ENCODE measurements around the gene EPHA6. TPM values are rescaled to one million over a fixed set of nuclear protein-coding genes. Genes with fewer than 3 reads are reported as not detected.
A peak's percentile ranks its signal among the peaks of the same experiment; 100 is the strongest.

The EPHA6 gene
- total RNA-seq, 1 donor from 2014 or later, result 1.1 TPM

DNA sequence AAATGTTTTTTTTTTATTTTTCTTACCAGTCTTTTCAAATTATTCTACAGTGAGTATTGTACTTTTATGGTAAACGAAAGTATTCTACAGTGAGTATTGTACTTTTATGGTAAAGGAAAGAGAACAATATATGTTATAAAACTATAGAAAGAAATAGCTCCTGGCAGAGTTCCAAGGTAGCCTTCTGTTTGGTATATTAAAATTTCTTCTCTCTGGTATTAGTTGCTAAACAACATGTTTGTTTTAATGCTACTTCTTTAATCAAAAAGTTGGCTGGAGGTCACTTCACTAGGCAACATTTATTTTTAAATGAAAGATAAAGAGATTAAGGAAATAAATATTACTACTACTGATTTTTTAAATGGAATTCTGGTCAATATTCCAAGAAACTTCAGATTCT lies 841.6 kb downstream of the EPHA6 start:
- no peak for DNase-seq

DNA sequence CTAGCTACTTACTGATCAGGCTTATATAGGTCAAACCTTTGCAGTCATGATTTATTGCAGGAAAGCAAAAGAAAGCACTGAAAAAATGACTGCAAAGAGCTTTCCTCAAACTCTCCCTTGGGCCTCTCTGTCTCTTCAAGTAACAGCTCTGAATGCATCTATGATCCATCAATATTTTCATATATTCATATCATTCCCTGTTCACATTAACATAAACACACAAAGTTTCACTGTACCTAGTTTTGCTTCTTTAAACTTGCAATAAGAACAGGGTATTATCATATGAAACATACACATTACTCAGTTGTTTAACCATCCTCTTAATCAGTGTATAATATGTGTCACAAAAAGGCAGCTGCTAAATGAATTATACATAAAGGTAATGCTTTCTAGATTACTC lies 842.2 kb downstream of the EPHA6 start:
- DNase-seq, result no peak

DNA sequence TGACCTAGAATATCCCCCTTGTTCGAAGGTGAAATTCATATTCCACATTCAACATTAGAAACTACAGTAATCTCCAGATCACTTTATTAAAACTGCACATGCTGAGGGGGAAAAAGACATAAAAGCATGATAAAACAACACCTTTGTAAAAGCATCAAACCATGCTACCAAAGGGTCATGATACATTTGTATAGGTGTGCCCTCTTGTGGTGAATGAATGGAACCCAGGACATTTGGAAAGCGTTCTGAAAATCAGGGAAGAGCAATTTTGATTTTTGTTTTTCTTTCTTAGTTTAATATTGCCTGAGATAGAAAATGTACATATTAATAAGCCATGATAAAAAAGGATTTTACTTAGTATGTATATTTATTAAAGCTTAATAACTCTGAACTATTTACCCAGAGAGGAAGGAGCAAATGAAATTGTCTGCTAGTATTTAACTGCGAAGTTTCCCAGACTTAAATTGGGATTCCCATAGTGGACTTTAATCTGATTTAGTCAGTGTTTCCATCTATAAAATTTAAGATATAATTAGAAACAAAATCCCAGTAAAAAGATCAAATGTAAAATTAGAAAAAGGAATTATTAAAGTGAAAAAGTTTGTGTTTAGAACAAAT lies 844.4 kb downstream of the EPHA6 start:
- peak; percentile 46 for DNase-seq

DNA sequence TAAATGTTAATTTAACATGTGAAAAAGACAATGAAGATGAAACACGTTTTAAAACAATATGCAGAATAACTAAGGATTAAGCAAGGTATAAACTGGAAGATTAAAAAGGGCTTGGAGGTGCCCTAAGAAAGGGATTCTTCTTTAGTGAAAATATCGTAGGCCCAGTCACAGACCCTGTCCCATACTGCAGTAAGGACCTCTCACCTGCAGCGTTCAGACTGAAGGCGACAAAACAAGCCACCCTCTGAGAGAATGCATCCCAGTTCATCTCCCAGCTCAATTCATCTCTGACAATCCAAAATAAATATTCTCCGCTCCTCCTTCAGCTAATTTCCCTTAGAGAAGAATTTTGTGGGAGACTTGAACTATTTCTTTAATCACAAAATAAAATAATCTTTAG lies 847.9 kb downstream of the EPHA6 start:
- DNase-seq, result no peak

DNA sequence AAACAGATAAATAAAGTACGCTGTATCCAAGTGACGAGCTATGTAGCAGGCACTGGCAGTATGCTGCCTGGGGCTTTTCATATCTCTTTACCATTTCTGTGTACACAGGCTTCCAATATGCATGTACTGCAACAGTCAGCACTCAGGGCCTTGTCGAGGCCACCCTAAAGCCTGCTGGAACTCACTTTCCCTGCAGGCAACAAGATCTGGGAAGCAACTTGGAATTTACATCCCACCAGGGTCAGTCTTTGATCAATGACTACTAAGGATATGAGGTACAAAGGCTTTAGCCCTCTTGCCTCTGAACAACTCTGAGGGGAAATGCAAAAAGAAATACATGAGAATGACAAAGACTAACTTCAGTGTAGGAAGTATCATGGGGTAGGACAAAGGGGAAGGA lies 848.4 kb downstream of the EPHA6 start:
- DNase-seq, result no peak

DNA sequence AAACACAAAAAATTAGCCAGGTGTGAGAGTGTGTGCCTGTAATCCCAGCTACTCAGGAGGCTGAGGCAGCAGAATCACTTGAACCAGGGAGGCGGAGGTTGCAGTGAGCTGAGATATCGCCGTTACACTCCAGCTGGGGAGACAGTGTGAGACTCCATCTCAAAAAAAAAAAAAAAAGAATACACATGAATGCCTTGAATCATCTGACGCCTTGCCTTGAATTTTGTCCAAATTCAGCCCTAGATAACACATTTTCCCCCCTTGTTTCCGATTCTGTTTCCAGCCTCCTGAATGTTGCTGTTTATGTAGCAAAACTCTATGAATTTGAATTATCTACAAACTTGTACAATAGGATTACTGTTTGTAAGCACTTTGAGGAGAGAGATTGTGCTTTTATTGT lies 851.5 kb downstream of the EPHA6 start:
- DNase-seq, result no peak

DNA sequence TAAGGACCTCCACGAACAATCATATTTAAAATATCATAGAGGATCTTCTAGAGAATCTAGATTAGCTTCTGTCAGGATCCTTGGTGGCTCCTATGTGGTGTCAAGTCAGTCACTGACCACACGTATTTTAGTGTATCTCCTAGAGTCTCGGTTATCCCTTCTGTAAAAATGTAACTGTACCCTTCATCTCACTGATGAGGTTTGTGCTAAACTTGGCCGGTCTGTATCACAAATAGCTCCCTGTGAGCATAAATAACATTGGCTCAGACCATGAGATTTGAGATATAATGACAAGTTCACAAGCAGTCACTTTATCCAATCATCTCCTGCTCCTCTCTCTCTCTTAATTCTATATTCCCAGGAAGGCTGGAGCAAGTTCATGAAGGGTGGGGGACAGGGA lies 856.6 kb downstream of the EPHA6 start:
- DNase-seq, result no peak

DNA sequence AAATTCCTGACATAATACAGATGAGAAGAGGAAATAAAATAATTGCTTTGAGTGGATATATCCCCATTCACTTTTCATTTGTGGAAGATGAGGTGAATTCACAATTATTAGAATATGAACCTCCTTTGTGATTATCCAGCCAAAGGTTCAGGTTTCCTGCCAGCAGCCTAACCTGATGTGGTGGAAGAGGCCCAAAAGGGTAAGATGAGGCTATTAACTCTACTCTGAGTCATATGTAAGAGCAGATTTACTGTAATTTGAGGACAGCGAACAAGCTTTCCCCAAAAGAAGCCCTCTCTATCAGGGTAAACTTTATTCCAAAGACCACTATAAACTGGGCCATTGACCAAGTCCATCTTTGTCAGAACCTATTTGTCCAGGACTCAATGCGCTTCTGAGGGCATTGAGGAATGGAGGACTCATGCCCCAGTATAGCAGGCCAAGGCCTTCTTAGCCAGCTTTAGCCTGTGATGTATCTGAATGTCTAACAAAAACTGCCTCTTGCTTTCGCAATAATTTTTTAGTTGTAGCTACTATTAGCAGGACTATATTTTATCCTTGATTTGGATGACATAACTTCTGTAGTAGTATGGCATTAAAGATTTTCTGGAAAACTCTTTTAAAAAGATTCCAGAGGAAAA lies 859.1 kb downstream of the EPHA6 start:
- DNase-seq, result no peak

DNA sequence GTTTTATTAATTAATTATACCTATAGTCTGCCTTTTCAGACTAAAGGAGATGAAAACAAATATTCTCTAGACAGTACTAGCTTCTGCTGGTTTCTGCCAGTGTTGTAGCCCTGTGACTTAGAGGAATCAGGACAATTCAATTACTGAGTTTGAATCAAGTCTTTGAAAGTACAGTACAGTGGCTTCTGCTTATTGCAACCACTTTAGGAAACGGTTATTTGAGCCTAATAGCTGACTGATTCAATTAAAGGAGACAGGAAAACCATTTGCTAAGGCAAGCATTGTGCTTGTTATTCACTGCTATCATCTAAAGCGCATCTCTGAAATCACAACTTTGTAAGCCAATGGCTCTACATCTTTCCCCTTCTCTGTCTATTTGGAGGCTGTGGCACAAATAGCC lies 860.1 kb downstream of the EPHA6 start:
- no peak for DNase-seq

DNA sequence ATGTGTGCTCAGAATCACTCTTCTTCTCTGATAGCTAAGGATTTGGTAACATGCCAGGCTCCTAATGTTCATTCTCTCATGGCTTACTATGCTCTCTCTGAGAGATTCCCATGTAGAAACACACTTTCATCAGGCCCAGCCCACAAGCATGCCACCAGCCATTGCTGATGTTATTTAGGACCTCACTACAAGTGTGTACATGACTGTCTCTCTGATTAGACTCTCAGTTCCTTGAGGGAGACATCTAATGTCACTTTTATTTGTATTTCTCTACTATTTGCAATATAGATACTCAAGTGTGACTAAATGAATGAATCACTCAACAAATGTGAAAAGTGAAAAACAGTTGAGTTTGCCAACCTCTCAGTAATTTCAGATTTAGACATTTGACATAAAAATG lies 865.8 kb downstream of the EPHA6 start:
- peak; percentile 17 for DNase-seq

DNA sequence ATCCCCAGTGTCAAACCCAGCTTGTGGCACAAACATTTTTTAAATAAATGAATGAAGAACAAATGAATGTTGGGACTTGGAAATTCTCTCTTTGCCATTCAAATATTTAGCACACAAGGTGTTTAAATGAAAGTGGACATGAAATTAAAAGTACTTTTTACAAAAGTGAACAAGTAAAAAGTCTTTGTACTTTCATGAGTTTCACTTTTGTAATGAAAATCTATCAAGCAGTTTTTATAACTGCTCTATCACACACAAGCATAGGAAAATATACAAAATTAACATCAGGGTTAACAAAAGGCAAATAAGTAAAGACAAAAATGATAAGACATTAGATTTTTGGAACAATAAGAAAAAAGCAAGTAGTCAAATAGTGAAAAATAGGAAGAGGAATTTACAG lies 866.3 kb downstream of the EPHA6 start:
- no peak for DNase-seq

DNA sequence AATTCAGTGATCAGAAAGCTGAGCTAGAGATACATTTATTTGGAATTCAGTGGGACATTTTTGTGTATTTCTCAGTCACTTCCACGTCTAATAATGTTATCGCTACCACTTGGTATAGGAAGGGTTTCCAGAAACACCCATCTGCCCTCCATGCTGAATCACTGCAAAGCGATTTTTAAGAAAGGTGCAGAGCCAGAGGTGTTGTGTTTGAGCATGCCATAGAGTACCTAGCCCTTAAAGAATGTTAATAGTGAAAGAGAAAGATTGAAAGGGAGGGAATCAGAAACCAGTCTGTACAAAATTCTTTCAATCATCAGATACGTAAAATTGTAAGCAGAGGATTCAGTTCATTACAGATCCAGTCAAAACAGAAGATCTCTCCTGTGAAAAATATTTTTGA lies 870.1 kb downstream of the EPHA6 start:
- no peak for DNase-seq

DNA sequence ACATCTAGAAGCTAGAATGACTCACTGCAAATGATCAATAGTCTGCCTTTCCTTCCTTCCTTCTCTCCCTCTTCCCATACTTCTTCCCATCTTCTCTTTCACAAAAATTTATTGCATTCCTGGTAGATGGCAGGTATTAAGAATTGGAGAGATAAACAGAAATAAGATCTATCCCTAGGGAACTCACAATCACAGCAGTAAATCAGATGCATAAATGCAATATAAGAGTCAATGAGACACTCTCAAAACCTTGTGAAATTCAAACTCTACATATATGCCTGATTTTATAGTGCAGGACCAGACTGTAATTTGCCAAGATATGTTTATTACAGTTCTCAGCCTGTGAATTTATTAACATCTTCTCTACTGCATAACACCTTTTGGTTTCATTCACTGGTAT lies 871.9 kb downstream of the EPHA6 start:
- DNase-seq, result no peak

DNA sequence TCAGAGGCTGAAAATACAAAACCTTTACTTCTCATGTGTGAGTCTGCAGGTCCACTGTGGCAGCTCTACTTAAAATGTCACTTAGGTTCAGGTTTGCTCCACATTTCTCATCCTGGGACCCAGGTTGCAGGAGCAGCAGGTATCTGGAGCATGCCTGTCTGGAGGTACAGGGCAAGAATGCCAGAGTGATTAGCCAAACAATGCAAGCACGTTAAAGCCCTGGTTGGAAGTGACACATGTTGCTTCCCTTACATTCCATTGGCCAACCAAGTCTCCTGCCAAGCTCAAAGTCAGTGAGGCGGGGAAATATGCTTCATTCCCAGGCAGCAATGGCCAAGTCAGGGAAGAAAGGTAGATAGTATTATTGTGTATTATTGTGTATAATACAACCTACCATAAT lies 873.3 kb downstream of the EPHA6 start:
- DNase-seq, result no peak

DNA sequence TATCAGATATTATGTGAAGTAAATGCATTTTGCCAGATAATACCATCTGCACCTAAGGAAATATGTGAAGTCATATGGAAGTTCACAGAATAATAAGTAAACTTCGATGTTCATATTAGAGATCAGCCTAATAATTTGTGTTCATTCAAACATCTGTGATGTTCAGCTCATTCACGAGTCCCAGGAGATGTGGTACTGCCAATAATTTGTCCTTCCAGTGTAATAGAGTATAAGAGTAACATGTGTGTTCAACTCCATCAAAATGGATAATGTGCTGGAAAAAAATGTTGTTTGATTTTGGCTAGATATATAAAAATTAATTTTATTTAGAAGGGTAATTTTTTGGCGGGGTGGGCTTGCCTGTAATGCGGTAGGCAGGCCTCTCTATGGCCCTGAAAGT lies 874.7 kb downstream of the EPHA6 start:
- no peak for DNase-seq

DNA sequence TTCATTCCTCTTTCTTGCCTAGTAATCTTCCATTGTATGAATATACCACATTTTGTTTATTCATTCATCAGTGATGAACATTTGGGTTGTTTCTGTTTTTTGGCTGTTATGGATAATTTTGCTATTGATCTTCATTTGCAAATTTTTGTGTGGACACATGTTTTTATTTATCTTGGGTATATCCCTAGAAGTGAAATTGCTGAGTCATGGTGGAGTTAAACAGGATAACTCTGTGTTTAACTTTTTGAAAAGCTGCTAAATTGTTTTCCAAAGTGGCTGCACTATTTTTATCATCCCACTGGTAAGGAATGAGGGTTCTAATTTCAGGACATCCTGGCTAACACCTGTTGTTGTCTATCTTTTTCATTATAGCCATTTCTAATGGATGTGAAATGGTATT lies 875.6 kb downstream of the EPHA6 start:
- peak; percentile 7 for DNase-seq

DNA sequence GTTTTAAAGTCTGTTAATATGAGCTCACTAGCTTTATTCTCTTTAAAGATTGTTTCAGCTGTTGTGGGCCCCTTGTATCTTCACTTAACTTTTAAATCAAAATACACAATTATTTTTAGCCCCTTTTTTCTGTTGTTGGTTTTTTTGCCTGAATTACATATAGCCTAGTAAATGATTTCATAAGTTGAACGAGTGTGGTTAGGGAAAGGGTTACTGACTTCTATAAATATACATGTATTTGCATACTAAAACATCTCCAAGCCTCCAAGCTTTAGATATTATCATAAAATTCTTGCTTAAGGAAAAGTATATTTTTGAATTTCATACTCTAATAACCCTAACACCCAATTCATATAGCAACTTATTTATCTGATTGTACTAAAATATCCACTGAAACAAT lies 877.0 kb downstream of the EPHA6 start:
- no peak for DNase-seq

DNA sequence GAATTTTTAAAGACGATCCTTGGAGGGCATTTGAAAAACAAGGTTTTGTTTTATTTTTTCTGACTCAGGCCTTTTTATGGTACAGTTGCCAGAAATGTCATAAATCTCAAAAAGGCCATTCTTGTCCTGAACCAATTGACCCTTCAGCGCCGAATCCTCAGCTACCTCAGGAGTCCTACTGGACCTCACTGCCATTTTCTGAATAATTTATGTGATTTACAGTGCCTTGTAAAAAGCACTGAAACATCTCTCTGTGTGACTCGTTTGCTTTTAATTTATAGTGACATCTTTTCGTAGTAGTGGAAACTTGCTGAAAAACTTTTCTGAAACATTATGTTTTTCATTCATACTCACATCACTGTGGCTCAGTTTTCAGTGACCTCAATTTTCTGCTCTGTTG lies 878.0 kb downstream of the EPHA6 start:
- no peak for DNase-seq

DNA sequence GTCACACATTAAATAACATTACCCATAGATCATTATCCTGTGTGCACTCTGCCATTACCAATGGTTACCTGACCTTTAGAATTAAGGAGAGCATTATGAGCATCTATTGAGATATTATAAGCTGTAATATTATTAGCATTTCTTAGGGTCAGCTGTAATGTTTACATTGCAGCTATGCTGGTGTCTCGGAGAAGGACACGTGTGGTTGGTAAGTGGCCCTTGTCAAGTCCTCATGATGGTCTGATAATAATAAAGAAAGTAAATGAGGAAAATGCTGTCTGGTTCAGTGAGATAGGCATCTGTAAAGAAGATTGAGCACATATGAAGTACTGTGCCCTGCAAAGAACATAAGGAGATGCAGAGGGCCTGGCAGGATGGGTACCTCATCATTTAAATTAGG lies 878.4 kb downstream of the EPHA6 start:
- no peak for DNase-seq

DNA sequence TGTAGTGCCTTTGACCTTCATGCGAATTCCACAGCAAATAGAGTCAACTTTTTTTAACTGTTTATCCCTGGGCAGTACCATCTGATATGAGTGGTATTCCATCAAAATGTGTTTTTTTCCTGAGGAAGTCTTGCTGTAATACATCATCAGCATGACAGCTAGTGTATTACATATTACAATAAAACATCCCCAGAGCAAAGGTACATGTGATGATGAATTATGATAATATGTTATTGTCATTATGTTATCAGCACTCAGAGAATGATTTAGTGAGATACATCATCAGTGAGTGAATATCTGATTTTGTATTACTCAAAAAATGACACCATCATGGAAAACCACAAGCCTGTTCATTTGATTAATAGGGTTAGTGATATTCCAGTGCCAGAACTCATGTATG lies 880.5 kb downstream of the EPHA6 start:
- no peak for DNase-seq

DNA sequence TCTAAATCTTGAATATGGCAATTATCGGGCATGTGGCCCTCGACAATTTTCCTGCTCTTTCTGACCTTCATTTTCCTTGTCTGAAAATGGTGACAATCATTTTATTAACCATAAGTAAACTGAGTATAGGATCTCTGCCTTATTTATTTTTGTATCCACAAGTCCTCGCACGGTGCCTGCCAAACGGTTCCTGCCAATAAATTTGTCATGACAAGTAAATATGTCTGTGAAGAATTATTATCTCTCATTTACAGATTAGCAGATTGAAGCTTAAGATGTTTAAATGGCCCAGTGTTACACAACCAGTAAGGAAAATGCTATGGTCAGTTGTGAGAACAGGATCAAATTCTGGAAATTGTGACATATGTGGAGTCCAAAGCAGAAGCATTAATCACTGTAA lies 884.3 kb downstream of the EPHA6 start:
- no peak for DNase-seq

DNA sequence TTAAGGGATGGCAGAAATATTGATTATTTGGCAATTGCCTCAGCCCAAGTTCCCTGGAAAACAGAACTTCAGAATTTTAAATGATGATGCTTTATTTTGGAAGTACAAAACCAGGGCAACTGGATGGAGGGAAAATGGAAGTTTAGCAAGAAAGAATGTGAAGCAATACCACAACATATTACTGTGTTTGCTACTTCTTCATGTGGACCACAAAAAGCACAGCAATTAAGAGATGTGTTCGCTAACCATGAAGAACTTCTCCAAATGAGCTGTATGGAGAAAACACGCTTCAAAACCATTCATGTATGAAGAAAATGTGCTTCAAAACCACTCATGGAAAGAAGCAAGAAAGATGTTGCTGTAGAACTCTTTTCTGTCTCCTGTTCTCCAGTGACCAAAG lies 885.5 kb downstream of the EPHA6 start:
- DNase-seq, result no peak

DNA sequence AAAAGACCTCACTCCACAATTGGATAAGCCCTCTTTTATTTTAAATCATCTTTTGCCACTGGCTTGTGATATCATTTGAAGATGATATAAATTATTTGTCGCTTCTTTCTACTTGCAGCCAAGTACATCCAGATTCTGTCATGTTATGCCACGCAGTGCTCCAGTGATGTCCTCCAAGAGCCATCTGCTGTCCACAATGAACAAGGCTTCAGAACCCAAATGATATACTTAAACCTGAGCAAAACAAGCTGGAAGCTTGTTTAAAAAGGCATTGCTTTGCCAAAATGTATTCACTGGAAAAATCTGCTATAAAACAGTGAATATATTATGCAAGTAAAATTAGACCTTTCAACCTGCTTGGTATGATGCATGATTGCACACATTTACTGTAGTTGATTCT lies 891.4 kb downstream of the EPHA6 start:
- no peak for DNase-seq

DNA sequence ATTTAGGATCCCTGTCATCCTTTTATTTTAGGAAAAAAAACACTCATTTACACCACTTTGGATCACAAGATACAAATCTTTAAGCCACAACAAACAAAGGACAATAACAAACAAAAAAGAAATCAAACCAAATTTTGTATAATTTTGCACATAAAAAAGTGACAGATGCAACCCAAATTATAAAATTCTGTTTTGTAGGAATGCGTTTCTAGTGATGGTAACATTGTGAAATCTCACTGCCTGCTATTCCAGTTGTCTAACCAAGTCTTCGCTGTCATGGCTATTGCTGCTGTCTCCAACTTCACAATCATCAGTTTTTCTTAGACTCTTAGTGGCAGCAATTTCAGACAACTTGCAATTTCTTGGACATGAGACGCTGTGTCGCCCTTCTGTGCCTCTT lies 891.8 kb downstream of the EPHA6 start:
- DNase-seq, result no peak

DNA sequence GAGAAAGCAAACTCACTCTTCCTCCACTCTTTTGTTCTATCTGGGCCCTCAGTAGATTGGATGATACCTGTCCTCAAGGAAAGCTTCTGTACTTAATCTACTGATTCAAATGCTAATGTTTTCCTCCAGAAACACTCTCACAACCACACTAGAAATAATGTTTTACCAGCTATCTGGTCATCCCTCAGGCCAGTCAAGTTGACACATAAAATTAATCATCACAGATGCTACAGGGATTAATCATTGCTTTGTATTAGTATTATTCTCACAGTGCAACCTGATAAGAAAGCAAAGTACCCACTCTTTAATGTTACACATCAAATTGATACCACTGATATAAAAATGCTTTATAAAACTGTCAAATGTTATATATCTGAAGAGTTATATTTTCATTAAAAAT lies 897.3 kb downstream of the EPHA6 start:
- no peak for DNase-seq
